ENCODE measurements around the gene HSPG2.

Gene HSPG2

GRCh38 chr1:21898326-21899200, 38.5 kb downstream of the HSPG2 start:
- in situ Hi-C loops (cut with HindIII; ENCODE audit: low sequenced_read_pairs) = no loop called here
- no peak overlapping the region for H3K4me3 ChIP-seq (ENCODE audit: low read depth, low read length)
- no peak for DNase-seq (ENCODE audit: low read depth)
- TF ChIP-seq CTCF (IDR thresholded peaks at IDR 0.05; ENCODE audit: low read depth, low read length, missing control alignments) = no peak

DNA sequence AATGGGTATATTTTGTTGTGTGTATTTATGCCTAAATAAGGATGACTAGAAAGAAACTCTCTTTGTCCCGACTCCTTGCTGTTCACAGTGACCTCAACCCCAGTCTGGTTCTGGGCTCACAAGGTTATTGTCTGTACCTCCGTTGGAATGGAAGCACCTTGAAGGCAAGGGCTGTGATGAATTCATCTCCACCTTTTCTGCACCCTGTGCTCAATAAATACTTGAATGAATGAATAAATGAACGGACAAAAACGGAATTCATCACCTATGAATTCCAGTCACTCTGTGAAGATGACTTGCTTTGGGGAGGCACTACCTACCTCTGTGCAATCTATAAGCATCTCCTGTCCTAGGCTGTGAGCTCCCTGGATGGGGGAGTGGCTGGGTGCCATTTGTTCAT, 39.3 kb downstream of the HSPG2 start:
- TF ChIP-seq CTCF (IDR thresholded peaks at IDR 0.05; ENCODE audit: low read depth, low read length, missing control alignments) = no peak
- no peak for DNase-seq (ENCODE audit: low read depth)
- no peak overlapping the region for H3K4me3 ChIP-seq (ENCODE audit: low read depth, low read length)
- in situ Hi-C loops (cut with HindIII; ENCODE audit: low sequenced_read_pairs) = no loop called here

DNA sequence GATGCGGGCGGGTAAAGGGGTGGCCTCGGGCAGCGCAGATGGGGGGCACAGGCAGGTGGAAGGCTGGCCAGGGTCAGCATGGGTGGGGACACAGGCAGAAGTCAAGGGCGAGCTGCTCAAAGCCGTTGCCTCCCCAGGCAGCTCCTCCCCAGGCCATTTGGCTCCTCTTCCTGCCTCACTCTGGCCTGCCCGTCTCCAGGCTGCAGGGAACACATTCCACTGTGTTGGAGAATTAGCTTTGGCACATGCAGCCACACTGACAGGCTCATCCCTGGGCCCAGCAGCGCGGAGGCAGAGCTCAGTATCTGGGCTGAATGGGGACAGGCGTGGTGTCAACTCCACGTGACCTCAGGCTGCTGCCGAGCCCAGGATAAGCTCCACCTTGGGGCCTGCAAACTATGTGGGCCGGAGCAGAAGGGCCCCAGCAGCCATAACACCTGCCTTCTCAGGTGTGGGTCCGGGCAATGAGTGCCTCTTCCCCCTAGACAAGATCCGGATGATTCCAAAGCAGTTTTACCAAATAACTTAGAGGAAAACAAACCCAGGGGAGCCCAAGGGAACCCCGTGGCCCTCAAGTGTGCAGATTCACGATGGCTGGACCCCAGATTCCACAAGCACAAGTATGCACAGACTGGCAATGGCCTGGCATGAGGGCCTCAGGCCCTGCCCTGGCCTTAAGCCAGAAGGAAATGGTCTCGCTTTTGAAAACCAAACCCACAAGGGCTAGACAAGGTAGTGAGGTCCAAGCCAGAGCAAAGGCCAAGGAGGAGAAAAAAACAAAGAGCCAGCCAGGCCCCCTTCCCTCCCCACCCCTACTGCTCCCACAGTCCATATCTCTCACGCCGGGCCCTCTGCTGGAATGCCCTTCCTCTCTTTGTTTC, 40.2 kb downstream of the HSPG2 start:
- H3K4me3 ChIP-seq (ENCODE audit: low read depth, low read length) = no peak overlapping the region
- no peak for DNase-seq (ENCODE audit: low read depth)
- no peak for TF ChIP-seq CTCF (IDR thresholded peaks at IDR 0.05; ENCODE audit: low read depth, low read length, missing control alignments)

DNA sequence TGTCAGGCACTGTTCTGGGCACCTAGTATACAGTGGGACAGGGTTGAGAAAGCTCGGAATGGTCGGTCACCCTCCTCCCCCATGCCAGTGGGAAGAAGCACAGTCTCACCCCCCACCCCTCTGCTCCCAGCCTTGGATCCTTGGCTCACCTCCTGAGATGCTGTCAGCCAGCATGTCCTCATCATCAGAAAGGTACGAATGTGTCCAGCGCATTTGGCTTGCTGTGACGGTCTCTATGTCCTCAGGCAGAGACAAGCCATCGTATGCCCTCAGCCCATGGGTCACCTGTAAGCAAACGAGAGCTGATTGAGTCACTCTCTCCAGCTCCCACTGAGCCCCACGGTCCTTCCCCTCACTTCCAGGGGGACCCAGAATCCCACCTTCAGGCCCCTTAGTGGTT, 41.1 kb downstream of the HSPG2 start:
- in situ Hi-C loops (cut with HindIII; ENCODE audit: low sequenced_read_pairs) = no loop called here
- H3K4me3 ChIP-seq (ENCODE audit: low read depth, low read length) = no peak overlapping the region
- DNase-seq (ENCODE audit: low read depth) = no peak
- TF ChIP-seq CTCF (IDR thresholded peaks at IDR 0.05; ENCODE audit: low read depth, low read length, missing control alignments) = no peak

More for the DNA sequence above, 40.2 kb downstream of the HSPG2 start:
- in situ Hi-C loops (cut with HindIII; ENCODE audit: low sequenced_read_pairs) = no loop called here

GRCh38 chr1:21894034-21894881, 42.9 kb downstream of the HSPG2 start:
- in situ Hi-C loops (cut with HindIII; ENCODE audit: low sequenced_read_pairs) = no loop called here

More at GRCh38 chr1:21894034-21894881, 42.9 kb downstream of the HSPG2 start:
- no peak for DNase-seq (ENCODE audit: low read depth)
- no peak overlapping the region for H3K4me3 ChIP-seq (ENCODE audit: low read depth, low read length)
- TF ChIP-seq CTCF (IDR thresholded peaks at IDR 0.05; ENCODE audit: low read depth, low read length, missing control alignments) = no peak

Data from astrocyte of the cerebellum (primary cell).